ENCODE measurements around the gene GGCT.

The GGCT gene, protein sequence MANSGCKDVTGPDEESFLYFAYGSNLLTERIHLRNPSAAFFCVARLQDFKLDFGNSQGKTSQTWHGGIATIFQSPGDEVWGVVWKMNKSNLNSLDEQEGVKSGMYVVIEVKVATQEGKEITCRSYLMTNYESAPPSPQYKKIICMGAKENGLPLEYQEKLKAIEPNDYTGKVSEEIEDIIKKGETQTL

DNA sequence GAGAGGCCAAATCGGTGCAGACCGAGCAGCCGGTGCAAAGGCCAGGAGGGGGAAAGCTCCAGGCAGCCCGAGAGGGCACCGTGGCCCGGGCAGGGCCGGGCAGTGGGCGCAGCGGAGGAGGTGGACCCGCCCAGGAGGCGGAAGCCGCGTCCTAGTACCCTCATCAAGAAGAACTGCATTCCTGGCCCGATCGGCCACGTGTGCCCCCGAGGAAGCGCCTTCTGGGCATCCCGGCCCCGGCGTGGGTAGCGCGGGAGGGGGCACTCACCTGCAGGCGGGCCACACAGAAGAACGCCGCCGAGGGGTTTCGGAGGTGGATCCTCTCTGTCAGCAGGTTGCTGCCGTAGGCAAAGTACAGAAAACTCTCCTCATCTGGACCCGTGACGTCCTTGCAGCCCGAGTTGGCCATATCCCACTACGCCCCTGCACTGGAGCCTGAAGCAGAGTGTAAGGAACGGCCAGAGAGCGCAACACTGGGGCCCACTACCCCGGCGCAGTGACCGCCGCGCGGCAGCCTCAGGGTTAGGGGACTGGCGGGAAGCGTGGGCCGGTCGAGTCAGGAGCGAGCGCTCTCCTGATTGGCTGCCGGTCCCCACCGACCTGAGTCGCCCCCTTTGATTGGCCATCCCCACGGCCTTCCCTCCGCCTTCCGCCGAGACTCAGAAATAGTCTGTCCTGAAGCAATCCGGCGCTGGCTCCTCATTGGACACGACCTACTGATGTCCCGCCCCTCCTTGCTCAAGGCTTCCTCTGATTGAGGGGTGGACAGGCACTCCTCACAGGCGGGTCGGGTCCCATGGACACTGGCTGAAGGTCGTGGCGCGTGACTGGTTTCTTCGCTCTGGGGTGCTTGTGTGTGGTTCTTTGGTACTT, at the start of gene GGCT:
TSS of gene GGCT (minus strand) at position 529 of the 873 bp plus-strand sequence. CDS start at position 409, 120 bp downstream.
- peak; percentile 98 for DNase-seq (ENCODE audit: low spot score)
- TF ChIP-seq, protein P1, sequence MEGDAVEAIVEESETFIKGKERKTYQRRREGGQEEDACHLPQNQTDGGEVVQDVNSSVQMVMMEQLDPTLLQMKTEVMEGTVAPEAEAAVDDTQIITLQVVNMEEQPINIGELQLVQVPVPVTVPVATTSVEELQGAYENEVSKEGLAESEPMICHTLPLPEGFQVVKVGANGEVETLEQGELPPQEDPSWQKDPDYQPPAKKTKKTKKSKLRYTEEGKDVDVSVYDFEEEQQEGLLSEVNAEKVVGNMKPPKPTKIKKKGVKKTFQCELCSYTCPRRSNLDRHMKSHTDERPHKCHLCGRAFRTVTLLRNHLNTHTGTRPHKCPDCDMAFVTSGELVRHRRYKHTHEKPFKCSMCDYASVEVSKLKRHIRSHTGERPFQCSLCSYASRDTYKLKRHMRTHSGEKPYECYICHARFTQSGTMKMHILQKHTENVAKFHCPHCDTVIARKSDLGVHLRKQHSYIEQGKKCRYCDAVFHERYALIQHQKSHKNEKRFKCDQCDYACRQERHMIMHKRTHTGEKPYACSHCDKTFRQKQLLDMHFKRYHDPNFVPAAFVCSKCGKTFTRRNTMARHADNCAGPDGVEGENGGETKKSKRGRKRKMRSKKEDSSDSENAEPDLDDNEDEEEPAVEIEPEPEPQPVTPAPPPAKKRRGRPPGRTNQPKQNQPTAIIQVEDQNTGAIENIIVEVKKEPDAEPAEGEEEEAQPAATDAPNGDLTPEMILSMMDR (IDR thresholded peaks at IDR 0.05; ENCODE audit: borderline replicate concordance, control extremely low read depth, extremely low read depth, insufficient read depth, missing control alignments) = no peak
- in situ Hi-C loops (cut with MboI; ENCODE audit: low sequenced_read_pairs, unreplicated experiment) = no loop called here

DNA sequence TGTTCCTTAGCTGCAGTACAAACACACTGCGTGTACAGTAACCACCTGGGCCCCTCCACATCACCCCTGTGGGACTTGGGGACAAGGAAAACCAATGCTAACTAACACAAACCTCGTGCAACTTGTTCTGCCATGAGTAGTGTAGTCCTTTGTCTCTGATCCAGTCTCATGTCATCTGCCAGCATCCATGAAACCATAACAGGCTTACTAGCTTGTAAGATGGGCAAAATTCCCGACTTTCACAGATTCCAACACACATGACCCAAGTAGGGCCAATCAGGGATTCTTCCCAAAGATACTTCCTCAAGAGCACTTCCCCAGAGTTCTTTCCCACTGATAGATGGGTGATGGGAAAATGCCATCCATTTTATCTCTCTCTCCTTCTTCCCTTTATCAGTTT, 48.9 kb upstream of the GGCT start:
- TF ChIP-seq, protein P1 (IDR thresholded peaks at IDR 0.05; ENCODE audit: borderline replicate concordance, control extremely low read depth, extremely low read depth, insufficient read depth, missing control alignments) = no peak
- DNase-seq (ENCODE audit: low spot score) = no peak
- in situ Hi-C loops (cut with MboI; ENCODE audit: low sequenced_read_pairs, unreplicated experiment) = loop anchor here (25.0 kb wide), 1 partner anchor 391 kb away; no protein-coding TSS in a partner anchor

DNA sequence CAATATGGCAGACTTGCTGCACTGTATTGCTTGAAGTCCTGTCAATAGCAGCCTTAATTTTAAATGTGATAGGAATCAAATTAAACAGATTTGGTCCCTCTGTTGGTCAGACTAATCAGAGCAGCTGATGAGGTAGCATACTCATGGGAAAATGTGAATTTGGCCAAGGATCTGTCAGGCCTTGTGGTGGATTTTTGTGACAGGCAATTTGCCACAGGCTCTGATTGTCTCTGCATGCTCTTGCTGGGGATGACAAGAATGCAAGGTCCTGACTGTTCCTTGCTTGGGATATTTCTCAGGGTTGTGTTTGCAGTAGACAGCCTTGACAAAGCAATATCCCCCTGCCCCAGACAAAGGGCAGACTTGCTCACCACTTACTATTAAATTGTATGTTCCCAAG, 48.5 kb upstream of the GGCT start:
- in situ Hi-C loops (cut with MboI; ENCODE audit: low sequenced_read_pairs, unreplicated experiment) = loop anchor here (25.0 kb wide), 1 partner anchor 391 kb away; no protein-coding TSS in a partner anchor
- no peak for DNase-seq (ENCODE audit: low spot score)
- TF ChIP-seq, protein P1 (IDR thresholded peaks at IDR 0.05; ENCODE audit: borderline replicate concordance, control extremely low read depth, extremely low read depth, insufficient read depth, missing control alignments) = no peak

DNA sequence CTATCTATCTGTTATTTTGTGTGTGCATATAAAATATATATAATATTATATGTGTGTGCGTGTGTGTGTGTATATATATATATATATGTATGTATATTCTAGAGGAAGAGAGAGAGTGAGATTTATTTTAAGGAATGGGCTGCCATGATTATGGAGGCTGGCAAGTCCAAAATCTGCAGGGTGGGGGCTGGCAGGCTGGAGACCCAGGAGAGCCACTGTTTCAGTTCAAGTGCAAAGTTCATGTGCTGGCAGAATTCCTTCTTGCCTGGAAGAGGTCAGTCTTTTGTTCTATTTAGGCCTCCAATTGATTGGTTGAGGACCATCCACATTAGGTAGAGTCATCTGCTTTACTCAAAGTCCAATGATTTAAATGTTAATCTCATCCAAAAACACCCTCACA, 47.7 kb upstream of the GGCT start:
- in situ Hi-C loops (cut with MboI; ENCODE audit: low sequenced_read_pairs, unreplicated experiment) = loop anchor here (25.0 kb wide), 1 partner anchor 390 kb away; no protein-coding TSS in a partner anchor
- no peak for DNase-seq (ENCODE audit: low spot score)
- TF ChIP-seq, protein P1 (IDR thresholded peaks at IDR 0.05; ENCODE audit: borderline replicate concordance, control extremely low read depth, extremely low read depth, insufficient read depth, missing control alignments) = no peak

DNA sequence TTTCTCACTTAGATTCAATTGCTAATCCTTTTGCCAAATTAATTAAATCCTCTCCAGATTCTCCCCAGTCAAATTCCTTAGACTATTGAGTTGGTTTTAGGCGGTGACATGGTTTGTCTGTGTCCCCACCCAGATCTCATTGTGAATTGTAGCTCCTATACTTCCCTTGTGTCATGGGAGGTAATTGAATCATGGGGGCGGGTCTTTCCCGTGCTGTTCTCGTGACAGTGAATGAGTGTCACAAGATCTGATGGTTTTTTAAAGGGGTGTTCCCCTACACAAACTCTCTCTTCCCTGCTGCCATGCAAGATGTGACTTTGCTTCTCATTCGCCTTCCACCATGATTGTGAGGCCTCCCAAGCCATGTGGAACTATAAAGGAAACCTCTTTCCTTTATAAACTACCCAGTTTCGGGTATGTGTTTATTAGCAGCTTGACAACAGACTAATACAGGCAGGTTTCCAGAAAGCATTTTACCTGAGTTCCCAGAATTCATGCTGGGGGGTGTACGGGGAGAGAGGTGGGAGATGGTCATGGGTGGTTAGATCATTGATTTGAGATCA, 45.4 kb upstream of the GGCT start:
- TF ChIP-seq, protein P1 (IDR thresholded peaks at IDR 0.05; ENCODE audit: borderline replicate concordance, control extremely low read depth, extremely low read depth, insufficient read depth, missing control alignments) = no peak
- in situ Hi-C loops (cut with MboI; ENCODE audit: low sequenced_read_pairs, unreplicated experiment) = loop anchor here (25.0 kb wide), 1 partner anchor 388 kb away; no protein-coding TSS in a partner anchor
- DNase-seq (ENCODE audit: low spot score) = no peak

DNA sequence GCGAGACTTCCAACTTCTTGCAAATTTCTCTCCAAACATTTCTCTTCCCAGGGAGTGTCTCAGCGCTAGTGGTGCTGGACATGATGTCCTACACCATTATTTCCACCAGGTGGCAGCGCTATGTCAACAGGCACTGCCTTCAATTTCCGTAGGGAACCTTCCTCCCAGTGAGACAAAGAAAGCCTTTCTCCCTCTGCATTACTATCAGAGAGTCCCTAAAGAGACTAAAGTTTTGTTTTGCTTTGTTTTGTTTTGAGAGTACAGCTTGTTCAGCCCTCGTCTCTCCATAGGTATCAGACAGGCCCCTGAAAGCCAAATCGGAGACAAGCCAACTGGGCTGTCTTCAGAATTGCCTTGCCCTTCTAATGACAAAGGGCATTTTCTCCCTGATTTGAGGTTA, 44.2 kb upstream of the GGCT start:
- TF ChIP-seq, protein P1 (IDR thresholded peaks at IDR 0.05; ENCODE audit: borderline replicate concordance, control extremely low read depth, extremely low read depth, insufficient read depth, missing control alignments) = peak; percentile 44
- peak; percentile 38 for DNase-seq (ENCODE audit: low spot score)
- in situ Hi-C loops (cut with MboI; ENCODE audit: low sequenced_read_pairs, unreplicated experiment) = no loop called here
